ENCODE data around the gene PLK5.
"Not testable (repeated sequence)": the region's sequence is repeated elsewhere in the genome, so short reads cannot be mapped to it uniquely, and the experiment has no call there.

Gene PLK5

GRCh38 chr19:1491849-1492170 lies 32.1 kb upstream of the PLK5 start:
- no peak for DNase-seq

- no peak for DNase-seq
Observed at GRCh38 chr19:1492474-1493006, 31.3 kb upstream of the PLK5 start.

DNA sequence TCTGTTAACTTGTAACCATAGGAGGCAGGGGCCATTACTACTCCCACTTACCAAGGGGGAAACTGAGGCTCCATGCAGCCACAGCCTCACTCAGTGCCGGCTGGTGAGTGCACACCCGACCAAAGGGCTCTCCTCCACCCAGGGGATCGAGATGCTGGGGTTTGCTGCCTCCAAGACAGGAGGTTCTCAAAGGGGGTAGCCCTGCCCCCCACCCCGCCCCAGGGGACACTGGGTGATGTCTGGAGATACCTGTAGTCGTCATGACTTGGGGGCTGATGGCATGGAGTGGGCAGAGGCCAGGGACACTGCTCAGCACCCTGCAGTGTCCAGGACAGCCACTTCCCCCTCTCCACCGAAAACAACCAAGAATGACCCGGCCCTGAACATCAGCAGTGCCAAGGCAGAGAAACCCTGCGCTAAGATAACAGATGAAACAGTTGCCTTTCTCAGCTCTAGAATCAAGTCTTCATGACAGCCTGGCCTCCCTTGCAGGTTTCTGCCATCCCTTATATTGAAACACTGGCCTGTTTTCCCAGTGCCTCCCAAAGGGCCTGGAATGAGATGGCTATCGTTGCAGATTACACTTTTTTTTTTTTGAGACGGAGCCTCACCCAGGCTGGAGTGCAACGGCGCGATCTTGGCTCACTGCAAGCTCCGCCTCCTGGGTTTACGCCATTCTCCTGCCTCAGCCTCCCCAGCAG lies 29.6 kb upstream of the PLK5 start:
- DNase-seq: no peak

- DNase-seq: no peak
Observed at GRCh38 chr19:1495051-1495798, 28.7 kb upstream of the PLK5 start.

- DNase-seq: no peak
Observed at GRCh38 chr19:1495799-1496713, 27.8 kb upstream of the PLK5 start.

- DNase-seq: no peak
Observed at GRCh38 chr19:1496714-1497577, 26.9 kb upstream of the PLK5 start.

DNA sequence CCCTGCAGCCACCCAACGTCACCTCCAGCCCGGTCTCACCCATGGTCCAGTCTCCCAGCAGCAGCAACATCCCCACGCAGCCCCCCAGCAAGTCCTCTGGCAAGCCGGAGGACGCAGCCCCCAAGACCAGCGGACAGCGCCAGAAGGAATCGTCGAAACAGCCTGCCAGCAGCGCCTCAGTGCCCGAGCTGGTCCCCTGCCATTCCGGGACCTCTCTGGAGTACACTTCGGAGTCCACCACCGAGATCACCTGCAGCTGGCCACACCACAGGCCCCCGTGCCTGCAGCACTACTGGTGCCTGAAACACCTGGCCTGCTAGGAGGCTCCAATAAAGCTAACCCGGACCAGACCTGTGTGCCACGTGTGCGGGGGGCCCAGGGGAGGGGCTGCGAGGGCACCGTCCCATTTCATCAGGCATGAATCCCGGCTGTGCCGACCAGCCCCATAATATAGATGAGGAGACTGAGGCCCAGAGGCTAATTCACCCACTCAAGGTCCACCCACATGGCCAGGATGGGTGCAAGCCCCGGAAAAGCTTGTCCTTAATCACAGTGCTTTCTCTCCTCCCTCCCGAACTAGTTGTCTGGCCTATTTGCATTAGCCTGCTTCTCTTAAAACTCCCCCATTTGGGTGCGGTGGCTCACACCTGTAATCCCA lies 26.2 kb upstream of the PLK5 start:
- DNase-seq: no peak

DNA sequence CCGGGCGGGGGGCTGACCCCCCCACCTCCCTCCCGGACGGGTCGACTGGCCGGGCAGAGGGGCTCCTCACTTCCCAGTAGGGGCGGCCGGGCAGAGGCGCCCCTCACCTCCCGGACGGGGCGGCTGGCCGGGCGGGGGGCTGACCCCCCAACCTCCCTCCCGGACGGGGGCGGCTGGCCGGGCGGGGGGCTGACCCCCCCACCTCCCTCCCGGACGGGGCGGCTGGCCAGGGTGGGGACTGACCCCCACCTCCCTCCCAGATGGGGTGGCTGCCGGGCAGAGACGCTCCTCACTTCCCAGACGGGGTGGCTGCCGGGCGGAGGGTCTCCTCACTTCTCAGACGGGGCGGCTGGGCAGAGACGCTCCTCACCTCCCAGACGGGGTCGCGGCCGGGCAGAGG lies 24.6 kb upstream of the PLK5 start:
- not testable (repeated sequence) for DNase-seq

DNA sequence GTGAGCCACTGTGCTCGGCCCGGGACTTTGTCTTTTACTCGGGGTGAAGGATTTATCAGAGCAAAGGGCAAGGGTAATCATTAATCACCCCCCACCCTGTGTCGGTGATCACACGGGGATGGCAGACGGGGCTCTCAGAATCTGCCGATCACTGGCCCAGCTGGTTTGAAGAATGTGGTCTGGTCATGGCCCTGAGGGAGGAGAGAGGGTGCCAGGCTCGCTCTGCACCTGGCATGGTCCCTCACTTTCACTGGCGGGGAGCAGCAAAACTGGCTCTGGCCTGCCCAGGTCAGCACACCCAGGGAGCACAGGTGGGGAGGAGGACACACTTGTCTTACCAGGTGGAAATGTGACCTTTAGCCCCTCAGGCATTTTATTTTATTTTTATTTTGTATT lies 22.7 kb upstream of the PLK5 start:
- no peak for DNase-seq

DNA sequence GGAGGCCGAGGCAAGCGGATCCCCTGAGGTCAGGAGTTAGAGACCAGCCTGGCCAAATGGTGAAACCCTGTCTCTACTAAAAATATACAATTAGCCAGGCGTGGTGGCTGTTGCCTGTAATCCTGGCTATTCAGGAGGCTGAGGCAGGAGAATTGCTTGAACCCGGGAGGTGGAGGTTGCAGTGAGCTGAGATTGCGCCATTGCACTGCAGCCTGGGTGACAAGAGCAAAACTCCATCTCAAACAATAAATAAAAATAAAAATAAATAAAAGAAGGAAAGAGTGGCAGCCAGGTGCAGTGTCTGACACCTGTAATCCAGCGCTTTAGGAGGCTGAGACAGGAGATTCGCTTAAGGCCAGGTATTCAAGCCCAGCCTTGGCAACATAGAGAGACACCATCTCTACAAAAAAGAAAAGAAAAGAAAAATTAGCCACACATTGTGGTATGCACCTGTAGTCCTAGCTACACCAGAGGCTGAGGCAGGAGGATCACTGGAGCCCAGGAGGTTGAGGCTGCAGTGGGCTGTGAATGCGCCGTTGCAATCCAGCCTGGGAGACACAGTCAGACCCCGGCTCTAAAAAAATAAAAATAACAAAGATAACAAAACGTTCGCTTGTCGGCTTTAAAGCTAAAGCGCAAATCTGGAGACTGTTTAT lies 21.3 kb upstream of the PLK5 start:
- DNase-seq: no peak

DNA sequence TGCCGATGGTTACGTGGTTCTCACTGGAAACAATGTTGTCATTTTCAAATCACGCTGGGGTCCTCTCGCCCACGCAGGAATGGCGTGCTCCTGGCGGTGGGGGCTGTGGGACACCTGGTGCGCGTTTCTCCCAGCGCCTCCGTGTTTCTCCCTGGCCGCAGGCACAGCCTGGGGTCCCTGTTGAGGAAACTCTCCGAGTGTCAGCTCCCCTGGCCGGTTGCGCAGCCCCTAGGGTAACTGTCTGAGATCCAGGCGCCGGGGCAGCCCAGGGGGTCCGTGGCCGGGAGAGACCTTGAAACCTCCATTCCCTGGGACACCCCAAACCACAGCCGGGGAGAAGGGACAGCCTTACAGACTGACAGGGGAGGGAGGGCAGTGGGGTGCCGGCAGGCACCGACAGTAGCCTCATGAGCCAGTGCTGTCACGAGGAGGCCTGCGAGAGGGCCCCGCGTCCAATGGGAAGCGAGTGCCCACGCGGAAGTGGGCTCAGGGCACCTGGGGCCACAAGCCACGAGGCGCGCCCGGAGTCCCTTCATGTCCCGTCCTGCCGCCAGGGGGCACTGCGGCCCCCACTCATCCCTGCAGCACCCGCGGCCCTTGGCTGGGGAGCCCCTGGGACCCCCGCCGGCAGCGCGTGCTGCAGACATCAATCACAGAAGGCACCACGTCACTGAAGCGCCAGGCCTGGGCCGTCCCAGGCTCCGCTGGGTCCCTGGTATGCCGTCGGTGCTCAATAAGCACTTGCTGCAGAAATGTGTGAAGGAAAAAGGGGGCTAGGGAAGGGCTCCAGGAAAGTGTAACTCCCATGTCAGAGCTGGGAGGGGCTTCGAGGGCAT lies 20.6 kb upstream of the PLK5 start:
- peak; percentile 88 for DNase-seq

- no peak for DNase-seq
Observed at GRCh38 chr19:1503925-1504773, 19.7 kb upstream of the PLK5 start.

- no peak for DNase-seq
Observed at GRCh38 chr19:1505012-1505411, 18.9 kb upstream of the PLK5 start.

DNA sequence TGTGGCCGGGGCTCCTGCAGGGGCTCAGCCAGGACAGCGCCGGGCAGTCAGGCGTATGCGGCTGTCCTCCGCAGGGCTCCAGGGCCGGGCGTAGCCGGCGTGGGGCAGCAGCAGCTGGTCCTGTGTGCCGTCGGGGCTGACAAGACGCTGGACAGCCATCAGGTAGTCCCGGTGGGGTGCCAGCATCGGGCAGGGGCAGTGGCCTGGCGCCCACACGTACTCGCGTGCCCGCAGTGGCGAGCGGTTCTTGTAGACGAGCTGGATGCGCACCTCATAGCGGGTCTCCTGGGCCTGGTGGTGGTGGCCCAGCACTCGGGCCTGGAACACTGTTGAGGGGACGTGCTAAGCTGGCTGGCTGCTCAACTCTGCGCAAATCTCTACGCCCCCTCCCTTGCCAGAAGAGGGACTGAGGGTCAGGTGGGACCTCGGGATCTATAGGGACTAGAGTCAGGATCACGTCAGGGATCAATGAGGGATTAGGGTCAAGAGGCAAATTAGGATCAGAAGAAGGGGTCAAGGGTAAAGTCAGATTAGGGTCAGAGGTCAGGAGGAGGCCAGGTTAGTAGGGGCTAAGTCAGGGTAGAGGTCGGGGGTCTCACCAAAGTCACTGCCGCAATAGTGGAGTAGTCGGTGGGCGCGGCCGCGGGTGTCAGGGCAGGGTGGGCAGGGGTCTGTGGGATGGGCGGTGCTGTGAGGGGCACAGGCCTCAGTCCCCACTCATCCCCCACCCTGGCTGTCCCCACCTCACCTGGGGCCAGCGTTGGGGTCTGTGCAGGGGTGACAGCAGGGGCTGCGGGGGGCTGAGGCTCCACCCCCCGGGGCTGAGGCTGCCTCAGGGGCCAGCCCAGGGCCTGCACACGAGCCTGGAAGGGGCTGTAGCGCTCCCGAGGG lies 17.6 kb upstream of the PLK5 start:
- no peak for DNase-seq

DNA sequence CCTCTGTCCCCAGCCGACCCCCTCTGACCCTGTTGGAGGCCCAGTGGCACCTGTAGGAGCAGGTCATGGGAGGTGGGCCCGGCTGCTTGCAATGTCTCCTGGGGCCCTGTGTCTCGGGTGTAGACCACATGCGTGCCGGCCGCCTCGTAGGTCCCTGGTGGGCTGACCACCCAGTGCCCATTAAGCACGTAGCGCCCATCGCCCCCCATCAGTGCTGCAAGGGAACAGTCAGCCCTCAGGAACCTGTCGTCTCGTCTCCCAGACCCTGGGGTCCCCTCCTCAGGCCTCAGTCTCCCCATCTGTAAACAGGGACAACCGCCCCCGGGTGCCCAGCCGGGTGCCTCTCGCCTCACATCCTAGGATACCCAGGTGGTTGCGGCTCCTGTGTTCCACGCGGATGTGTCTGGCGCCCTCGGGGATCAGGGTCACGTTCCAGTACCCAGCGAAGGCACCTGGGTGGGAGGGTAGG lies 16.7 kb upstream of the PLK5 start:
- no peak for DNase-seq

- DNase-seq: peak; percentile 95
Observed at GRCh38 chr19:1507763-1508506, 15.9 kb upstream of the PLK5 start.

- DNase-seq: no peak
Observed at GRCh38 chr19:1508507-1508856, 15.4 kb upstream of the PLK5 start.
